NCI-H2171 (cell line): Measurements from ENCODE around the gene P2RX6.
"Not testable (repeated sequence)": the region's sequence is repeated elsewhere in the genome, so short reads cannot be mapped to it uniquely, and the experiment has no call there.

Experiments
- DNase-seq: peaks from one replicate; lab custom pipeline; 2025; lab: John Stamatoyannopoulos, UW

The P2RX6 gene

DNA sequence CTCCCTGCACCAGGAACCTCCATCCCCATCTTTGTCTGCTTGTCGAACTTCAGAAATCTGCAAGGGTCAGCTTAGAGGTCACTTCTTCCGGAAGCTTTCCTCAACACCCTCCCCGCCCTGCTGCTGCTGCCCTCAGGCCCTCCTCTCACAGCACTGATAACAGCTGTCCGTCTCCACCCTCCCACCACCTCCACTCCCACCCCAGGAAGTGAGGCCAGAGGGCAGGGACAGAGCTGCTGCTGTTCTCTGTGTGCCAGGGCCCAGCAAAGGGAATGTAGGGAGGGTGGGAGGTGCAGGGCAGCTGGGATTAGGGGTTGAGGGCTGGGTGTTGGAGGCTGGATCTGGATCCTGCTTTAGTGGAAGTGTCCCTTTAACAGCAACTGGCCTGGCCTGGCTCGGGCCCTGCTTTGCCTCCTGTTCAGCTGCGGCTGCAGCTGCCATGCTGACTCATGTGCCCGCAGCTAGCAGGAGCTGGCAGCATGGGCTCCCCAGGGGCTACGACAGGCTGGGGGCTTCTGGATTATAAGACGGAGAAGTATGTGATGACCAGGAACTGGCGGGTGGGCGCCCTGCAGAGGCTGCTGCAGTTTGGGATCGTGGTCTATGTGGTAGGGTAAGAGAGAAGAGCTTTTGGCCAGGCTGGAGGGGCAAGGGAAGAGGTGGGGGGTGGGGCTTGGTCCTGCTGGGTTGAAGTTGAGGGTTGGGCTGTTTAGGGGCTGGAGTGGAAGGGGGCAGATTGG, at the start of gene P2RX6:
TSS of gene P2RX6 (plus strand) at position 440 of the 740 bp plus-strand sequence. CDS start at position 450, 10 bp downstream.
- no peak for DNase-seq

DNA sequence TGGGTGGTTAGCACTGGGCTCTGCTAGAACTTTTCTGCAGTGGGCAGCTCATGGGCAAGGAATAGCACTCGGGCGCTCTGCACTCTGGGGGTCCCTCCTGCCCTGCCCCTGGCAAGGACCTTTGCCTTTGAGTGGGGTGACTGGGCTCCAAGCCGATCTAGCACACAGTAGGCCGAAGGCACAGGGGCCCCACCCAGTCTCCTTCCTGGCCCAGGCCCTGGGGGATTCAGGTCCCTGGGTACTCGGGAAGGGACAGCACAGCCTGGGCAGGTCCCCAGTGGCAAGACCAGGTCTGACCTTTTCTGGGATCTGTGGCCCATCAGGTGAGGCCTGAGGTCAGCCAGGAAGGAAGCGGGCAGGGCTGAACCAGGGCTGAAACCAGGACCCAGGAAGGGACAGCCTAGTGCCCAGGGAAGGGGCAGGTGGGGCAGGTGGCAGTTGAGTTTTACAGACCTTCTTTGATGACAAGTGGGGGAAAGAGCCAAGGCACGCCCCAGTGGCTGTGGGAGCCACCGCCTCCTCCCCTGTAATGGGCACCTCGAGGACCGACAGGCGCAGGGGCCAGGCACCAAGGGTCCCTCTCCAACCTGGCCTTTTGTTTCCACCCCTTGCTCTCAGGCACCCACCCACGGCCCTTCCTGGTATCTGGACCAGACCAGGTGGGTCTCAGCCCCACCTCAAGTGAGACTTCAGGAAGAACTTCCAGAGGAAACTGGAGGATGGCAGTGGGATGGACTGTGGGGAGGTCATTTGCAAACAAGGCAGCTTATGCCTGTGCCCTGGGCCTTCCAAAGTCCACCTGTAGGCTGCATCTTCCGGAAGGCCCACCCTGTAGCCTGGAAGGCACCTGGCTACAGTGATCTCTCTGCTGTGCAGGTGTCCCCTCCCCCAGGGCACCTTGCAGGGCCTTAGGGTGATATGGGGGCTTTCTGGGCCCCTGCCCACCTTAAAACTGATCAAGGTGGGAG, 48.8 kb upstream of the P2RX6 start:
- DNase-seq, result no peak

DNA sequence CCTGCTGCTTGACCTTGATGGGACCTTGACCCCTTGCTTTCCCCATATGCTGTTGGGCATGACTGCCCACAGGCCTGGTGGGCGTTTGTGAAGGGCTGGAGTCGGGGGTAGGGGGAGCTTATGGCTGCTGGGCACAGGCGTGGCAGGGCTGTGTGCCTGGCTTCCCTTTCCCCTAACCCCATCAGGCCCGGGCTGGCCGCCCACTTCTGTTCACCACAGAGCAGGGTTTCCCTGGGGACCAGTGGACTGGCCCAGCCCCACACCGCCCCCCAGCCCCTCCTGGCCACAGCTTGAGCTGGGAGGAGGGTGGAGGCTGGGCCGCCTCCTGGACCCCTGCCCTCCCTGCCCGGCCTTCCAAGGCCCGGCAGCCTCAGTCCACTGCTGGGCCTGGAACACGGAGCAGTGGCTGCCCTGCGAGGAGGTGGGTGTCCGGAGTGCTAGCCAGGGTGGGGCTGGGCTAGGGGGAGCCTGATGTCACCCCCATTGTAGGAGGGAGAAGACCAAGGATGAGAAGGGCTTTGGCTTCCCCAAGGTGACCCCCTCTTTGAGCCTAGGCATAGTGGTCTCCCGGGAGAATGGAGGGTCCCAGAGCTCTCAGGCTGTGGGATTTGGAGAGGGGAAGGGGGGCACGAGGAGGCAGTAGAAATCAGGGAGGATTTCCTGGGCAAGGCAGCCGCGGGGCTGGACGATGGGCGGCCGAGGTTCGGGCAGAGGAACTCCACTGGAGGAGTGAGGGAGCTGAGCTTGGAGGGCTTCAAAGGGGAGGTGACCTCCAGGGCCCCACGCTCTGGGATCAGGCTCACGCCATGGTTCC, 47.9 kb upstream of the P2RX6 start, which contains the start of gene AIFM3:
TSS of gene AIFM3 (plus strand) at position 373 of the 814 bp plus-strand sequence. CDS start 690 bp downstream, outside the sequence.
- no peak for DNase-seq

DNA sequence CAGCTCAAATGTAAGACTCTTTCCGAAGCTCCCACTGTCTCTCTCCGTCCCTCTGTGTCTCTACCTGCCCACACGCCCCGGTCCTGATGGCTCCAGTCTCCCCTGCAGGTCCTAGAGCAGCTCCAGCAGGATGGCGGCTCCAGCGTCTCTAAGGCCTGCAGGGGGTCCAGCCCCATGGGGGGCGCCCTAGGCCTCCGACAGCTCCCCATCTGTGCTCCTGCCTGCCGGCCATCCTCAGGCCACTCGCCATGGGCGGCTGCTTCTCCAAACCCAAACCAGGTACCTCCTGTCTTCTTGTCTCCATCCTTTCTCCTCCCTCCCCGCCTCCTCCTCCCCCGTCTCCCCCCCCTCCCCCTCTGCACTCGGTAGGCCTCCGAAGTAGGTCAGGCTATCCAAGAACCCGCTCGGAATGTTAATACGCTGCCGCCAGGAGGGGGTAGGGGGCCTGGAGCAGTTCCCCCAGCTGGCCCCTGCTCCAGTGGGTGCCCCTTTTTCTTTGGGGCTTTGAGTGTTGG, 47.2 kb upstream of the P2RX6 start:
- no peak for DNase-seq

DNA sequence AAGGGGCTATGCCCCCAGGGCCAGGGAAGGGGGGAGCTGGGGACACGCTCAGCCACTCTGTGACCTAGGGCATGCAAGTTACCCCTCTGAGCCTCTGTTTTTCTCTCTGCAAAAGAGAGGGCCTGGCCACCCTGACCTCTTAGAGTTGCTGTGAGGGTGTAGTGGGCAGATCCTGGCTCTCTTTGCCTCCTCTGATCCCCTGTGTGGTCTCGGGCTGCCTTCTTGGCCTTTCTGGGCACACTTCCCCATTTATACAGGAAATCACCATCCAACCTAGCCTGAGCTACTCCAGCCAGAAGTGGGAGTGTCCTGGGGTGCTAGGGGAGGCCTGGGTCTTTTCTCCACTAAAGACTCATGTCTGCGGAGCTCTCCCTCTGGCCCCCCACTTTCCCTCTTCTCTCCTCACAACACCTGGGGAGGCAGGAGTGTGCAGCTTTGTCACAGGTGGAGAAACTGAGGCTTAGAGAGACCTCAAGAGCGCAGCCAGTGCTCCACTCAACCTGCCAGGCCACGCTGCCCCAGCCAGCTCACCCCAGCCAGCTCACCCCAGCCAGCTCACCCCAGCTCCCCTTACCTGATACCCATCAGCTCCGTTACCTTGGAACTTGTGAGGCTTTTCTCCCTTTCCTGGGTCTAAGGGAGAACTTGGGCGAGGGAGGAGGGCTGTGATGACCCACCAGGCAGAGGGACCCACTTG, 46.5 kb upstream of the P2RX6 start:
- no peak for DNase-seq

DNA sequence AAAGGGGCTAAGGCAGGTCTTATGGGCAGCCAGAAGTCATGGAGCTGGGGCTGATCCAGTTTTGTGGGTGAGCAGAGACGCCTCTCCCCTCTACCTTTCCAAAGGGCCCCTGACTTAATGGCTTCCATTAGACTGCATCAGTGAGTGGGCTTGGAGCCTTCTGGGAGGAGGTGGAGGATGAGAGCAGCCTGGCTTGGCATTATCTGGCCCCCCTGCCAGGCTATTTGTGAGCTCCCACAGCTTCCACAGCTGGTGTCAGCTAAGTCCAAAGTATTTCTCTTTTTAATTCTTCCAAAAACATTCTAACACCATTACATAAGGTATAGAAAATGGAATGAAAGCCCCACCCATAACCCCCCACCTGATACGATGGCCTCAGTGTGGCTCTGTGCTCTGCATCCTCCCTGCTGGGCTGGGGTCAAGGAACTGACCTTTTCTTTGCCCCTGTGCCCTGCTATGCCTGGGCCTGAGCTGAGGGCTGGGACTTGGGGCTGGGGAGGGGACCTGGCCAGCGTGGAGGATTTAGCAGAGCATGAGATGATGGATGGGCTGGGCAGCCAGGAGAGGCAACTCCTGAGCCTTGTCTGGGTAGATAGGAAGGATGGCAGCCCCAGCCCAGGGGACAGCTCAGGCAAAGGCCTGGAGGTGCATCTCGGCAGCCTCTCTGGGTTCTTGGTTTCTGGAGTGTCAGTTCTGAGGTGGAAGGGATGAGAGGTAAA, 43.9 kb upstream of the P2RX6 start:
- DNase-seq, result no peak

DNA sequence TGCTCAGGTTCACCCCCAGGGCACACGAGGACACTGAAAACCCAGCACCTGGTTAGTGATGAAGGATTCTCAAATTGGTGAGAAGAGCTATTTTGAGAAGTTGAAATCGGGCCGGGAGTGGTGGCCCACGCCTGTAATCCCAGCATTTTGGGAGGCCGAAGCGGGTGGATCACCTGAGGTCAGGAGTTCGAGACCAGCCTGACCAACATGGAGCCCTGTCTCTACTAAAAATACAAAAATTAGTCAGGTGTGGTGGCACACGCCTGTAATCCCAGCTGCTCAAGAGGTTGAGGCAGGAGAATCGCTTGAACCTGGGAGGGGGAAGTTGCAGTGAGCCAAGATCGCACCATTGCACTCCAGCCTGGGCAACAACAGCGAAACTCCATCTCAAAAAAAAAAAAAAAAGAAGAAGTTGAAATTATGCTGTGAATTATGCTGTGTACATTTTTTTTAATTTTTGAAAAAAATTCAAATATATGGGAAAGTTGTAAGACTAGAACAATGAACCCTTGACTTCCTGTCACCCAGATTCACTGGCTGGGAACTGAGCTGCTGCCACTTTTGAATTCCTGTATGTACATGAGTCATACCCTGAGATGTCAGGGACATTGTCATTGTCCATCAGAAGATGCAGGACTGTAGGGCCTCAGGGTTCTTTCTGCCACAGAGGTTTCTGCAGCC, 42.8 kb upstream of the P2RX6 start:
- not testable (repeated sequence) for DNase-seq

DNA sequence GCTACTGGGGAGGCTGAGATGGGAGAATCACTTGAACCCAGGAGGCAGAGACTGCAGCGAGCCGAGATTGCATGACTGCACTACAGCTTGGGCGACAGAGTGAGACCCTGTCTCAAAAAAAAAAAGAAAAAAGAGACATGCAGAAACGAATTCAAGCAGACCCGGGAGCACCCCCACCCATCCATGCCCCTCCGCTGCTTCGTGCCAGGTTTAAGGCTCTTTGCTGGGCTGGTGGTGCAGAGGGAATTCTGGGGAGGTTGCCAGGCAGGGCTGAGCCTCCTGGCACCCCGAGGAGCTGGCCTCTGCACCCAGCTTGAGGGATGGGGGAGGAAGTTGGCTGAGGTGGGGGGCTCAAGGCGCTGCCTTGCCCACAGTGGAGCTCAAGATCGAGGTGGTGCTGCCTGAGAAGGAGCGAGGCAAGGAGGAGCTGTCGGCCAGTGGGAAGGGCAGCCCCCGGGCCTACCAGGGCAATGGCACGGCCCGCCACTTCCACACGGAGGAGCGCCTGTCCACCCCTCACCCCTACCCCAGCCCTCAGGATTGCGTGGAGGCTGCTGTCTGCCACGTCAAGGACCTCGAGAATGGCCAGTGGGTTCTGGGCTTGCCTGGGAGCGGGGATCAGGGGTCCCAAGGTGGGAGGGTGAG, 41.9 kb upstream of the P2RX6 start:
- DNase-seq, result no peak

DNA sequence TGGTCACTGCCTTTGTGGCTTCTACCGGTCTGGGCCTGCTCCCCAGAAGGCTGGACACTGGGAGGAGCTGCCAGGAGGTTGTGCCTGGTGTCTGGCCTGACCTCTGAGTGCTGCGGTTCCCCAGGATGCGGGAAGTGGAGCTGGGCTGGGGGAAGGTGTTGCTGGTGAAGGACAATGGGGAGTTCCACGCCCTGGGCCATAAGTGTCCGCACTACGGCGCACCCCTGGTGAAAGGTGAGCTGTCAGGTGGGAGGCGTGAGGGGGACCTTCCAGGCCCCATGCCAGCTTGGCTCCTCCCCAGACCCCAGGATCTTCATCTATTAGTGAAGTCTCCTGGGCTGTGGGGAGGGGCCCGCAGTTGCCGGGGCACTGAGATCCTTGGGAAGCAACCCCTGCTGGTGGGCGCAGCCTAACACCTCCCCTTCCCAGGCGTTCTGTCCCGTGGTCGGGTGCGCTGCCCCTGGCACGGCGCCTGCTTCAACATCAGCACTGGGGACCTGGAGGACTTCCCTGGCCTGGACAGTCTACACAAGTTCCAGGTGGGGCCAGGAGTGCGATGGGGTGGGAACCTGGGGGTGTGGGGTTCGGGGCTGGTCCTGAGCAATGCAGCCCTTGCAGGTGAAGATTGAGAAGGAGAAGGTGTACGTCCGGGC, 41.2 kb upstream of the P2RX6 start:
- no peak for DNase-seq

DNA sequence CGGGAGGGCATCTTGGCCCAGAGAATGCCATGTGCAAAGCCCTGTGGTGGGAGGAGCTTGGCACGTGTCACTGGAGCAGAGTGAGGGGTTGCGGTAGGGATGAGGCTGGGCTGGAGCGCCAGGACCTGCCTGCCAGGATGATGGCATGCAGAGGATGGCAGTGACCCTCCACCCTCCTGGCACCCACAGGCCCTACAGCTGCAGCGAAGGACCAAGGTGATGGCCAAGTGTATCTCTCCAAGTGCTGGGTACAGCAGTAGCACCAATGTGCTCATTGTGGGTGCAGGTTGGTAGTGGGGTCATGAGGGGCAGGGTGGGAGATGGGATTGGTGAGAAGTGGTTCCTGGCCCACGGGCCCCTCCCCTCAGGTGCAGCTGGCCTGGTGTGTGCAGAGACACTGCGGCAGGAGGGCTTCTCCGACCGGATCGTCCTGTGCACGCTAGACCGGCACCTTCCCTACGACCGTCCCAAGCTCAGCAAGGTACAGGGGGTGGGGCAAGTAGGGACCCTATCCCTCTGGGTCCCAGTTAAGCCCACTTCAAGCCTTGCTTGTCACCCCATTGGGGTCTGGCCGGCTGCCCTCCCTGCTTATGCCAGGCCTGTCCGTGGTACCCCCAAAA, 40.5 kb upstream of the P2RX6 start:
- no peak for DNase-seq

DNA sequence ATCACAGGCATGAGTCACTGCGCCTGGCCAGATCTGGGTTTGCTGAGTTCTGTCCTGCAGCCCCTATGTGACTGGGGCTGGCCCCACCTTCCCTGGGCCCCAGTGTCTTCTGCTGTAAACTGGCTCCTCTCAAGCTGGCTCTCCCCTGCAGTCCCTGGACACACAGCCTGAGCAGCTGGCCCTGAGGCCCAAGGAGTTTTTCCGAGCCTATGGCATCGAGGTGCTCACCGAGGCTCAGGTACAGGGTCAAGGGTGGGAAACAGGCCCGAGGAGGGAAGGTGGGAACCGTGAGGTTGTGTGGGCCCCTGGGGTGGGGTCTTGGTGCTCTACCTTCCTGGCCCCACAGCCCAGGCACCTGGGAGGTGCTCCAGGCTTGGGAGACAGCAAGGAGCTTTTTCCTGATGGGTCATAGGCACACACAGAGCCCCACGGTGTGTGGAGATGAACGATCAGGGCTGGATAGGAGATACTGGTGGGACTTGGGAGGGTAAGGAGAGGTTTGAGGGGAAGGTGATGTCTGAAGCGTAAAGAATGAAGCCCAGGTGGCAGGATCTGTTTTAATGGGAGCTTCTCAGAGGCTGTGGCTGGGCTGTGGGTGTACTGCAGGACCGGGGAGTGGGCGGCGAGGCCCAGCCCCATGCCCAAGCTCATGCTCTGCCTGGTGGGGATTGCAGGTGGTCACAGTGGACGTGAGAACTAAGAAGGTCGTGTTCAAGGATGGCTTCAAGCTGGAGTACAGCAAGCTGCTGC, 39.2 kb upstream of the P2RX6 start:
- no peak for DNase-seq

DNA sequence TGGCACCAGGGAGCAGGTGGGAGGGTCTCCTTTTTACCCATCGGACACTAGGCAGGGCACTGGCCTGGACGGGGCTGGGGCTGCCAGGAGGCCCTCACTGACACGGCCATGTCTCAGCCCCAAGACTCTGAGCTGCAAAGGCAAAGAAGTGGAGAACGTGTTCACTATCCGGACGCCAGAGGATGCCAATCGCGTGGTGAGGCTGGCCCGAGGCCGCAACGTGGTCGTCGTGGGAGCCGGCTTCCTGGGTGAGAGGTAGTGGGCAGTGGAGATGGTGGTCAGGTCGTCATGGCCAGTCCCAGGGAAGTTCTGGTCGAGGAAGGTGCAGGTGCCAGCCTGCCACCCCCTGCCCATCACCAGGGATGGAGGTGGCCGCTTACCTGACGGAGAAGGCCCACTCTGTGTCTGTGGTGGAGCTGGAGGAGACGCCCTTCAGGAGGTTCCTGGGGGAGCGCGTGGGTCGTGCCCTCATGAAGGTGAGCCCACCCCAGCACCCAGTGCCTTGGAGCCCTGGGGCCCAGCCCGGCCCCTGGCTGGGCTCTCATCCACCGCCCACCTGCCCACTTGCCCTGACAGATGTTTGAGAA, 38.6 kb upstream of the P2RX6 start:
- DNase-seq, result no peak

DNA sequence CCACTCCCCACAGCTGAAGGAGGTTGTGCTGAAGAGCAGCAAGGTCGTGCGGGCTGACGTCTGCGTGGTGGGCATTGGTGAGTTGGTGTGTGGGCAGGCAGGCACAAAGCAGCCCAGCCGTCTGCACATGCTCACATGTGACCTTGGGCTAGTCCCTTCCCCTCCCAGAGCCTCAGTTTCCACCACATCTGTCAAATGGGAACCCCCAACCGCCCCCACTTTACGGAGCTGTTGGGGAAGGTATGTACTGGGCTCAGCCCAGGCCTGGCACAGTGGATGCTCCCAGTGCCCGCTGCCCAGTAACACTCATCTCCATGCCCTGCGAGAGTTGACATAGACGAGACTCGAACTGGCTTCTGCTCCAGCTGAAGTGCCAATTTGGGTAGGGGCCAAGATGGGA, 37.9 kb upstream of the P2RX6 start:
- no peak for DNase-seq

DNA sequence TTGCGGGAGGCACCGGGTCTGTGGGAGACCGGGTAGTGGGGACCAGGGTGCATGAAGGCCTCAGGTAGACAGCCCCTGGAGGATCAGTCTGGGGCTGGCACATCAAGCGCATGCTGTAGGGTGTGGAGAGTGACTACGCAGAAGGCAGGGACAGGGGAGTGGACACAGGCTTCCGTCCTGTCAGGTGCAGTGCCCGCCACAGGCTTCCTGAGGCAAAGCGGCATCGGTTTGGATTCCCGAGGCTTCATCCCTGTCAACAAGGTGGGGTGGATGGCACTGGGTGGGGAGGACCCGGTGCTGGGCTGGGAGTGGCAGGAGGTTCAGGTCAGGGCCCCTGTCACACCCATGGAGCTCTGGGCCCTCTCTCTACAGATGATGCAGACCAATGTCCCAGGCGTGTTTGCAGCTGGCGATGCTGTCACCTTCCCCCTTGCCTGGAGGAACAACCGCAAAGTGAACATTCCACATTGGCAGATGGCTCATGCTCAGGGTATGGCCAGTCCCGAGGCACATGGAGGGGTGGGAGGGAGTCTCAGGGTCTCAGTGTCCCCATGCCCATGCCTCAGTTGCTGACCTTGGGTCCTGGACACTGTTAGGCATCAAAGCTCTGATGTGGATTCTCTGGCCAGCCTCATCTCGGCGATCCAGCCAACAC, 37.3 kb upstream of the P2RX6 start:
- DNase-seq, result no peak

DNA sequence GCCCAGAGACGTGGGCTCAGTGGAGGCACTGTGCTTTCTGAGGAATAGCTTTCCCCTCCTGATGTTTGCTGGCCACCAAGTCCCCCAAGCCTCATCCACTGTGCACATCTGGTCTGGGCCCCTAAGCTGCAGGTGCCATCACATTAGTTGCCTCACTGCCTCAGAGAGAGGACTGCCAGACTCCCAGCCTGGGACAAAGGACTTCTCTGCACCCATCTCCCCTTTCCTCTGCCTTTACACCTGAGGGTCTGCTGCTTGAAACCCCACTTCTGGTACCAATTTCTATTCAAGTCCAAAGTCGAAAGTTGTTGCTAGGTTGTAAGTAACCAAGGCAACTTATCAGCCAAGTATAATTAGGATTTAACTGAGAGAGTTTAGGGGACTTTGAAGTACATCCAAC, 36.5 kb upstream of the P2RX6 start:
- DNase-seq, result no peak

DNA sequence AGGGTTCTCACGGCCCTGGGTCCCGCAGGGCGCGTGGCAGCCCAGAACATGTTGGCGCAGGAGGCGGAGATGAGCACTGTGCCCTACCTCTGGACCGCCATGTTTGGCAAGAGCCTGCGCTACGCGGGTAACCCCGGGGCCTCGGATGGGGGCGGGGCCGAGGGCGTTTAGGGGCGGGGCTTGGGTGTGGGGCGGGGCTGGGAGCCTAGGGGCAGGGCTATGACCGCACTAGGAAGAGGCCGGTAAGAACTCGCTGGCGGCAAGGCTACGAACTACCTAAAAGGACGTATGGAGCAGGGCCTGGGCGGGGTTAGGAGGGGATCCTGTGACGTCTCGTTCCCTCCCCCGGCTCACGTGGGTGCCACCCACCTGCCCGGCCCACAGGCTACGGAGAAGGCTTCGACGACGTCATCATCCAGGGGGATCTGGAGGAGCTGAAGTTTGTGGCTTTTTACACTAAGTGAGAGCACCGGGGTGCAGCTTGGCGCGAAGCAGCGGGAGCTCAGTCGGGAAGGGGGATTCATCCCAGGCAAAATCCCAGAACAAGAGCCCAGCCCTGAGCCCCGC, 35.6 kb upstream of the P2RX6 start:
- DNase-seq, result no peak
